Fibroblast of lung (primary cell): ENCODE measurements around the gene KRTAP5-2.

Experiments
- CTCF ChIP-seq, 2 donors: IDR thresholded peaks in 1 of 2; conservative IDR thresholded peaks in 1 of 2; 1 replicate in 1 of 2; 2 replicates in 1 of 2; pipeline ENCODE4 v1.5.1; 2011 to 2012; ENCODE audit warnings: low read length in 2 of 2, control low read depth in 1 of 2, inconsistent platforms in 1 of 2, low read depth in 1 of 2, mild to moderate bottlenecking in 1 of 2
- EZH2 ChIP-seq: IDR thresholded peaks from 2 replicates; pipeline ENCODE4 v1.5.1; 2012; ENCODE audit warnings: low read length, control low read depth, mild to moderate bottlenecking; ENCODE audit errors: missing control alignments

GRCh38 chr11:1570896-1571759 lies 27.0 kb downstream of the KRTAP5-2 start:
- peak; percentile 89 for TF ChIP-seq EZH2
- no peak for TF ChIP-seq CTCF (conservative IDR thresholded peaks at IDR 0.05 in 1 of 2, IDR thresholded peaks at IDR 0.05 in 1 of 2; ENCODE audit: low read depth in 1 of 2, low read length in 2 of 2)
